GM21526 (cell line): ENCODE measurements around the gene ADCY3.

ENCODE experiments used
- ATAC-seq: cut with Tn5 transposase; IDR thresholded peaks from one replicate; pipeline ENCODE4 v1.9.1; 2021; ENCODE audit warnings: moderate library complexity; ENCODE audit not compliant: unreplicated experiment, low FRiP score

The ADCY3 gene

DNA sequence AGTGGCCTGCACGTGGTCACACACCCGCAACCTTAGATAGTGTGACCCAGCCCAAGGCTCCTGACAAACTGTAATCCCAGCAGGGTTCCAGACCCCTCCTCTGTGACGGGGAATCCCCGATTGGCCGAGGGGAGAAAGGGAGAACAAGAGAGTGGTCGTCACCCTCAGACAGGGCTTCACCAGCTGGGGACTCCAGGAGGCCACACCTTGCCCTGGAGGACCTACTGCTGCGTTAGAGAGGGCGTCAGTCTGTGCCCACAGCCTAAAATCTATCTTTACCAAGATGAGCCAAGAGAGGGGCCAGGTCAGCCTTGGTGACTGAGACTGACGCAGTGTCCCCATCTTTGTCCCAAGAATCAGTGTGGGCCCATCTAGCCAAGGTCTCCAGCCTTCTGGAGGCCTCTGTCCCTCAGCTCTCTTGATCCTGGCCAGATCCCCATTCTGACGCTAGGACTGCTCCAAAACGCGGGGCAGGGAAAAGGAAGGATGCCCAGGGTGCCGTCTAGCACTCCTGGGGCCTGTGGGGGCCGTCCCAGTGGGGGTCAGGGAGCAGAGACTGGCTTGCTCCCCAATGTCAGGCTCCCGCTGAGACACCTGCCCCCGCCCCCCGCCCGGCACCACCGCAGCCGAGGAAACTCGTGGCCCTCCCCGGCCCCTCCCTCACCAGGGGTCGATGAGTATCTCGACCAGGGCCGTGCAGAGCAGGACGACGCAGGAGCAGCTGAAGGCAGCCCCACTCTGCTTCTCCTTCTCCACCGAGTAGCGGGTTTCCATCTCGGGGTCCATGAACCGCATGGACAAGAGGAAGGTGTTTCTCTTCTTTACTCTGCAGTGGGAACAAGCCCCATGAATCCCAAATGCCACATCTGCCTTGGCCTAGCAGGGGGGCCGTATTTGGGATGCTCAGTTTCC lies 86.0 kb downstream of the ADCY3 start:
- no peak for ATAC-seq

DNA sequence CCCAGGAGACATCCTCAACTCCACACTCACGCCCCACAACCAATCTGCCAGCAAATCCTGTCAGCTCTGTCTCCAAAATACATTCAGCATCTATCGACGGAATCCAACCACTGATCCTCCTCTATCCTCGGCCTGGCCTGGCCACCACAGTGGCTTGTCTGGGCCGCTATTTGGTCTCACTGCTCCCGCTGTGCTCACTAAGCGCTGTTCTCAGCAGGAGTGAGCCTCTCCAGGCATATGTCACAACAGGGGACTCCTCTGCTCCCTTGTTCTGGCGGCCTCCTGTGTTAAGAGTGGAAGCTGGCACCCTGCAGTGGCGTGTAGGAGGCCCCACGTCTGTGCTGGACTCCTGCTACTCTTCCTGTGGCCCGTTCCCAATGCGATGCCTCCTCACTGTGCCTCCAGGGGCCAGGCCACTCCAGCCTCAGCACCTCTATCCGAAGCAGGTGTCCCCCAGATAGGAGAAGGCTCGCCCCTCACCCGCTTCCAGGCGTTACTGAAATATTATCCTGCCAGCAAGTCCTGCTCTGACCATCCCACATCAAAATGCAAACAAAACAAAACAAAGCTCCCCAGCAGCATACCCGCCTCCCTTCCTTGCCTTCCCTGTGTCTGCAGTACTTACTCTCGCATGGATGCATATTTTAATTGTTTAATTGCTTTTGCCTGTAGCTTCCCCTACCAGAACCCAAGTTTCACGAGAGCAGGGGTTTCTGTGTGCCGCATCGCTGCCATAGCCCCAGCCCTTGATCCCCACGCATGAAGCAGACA lies 86.9 kb downstream of the ADCY3 start:
- no peak for ATAC-seq

DNA sequence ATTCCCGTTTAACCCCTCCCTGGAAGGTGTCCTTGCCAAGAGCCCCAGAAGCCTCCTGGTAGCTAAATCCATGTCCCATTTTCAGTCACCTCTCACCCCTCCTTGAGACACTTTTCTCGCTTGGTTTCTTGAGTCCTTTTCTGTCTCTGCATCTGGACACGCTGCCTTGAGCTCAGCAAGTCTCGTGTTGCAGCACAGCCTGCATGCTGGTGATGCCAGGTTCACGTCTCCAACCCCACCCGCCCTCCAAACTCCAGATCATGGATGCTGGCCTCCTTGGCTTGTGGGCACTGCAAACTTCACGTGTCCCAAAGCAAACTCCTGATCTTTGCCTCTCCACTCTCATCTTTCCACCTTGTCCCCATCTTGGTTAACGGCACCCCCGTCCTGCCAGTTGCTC lies 87.5 kb downstream of the ADCY3 start:
- ATAC-seq: no peak

DNA sequence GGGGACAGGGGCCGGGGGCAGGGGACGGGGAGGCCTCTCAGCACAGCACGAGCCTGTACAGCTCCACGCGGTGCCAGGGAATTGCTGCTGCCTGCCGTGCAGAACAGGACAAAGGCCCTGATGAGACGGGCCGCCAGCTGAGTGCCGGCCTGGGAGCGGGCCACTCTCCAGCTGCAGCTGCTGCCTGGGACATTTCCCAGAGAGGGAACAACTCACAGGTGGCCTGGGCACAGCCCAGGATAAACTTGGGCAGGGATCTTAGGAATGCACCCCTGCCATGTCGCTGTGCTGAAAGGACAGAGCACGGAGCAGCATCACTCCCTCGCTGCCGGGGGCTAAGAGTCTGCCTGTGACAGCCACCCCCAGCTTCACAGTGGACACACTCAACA lies 88.0 kb downstream of the ADCY3 start:
- no peak for ATAC-seq

DNA sequence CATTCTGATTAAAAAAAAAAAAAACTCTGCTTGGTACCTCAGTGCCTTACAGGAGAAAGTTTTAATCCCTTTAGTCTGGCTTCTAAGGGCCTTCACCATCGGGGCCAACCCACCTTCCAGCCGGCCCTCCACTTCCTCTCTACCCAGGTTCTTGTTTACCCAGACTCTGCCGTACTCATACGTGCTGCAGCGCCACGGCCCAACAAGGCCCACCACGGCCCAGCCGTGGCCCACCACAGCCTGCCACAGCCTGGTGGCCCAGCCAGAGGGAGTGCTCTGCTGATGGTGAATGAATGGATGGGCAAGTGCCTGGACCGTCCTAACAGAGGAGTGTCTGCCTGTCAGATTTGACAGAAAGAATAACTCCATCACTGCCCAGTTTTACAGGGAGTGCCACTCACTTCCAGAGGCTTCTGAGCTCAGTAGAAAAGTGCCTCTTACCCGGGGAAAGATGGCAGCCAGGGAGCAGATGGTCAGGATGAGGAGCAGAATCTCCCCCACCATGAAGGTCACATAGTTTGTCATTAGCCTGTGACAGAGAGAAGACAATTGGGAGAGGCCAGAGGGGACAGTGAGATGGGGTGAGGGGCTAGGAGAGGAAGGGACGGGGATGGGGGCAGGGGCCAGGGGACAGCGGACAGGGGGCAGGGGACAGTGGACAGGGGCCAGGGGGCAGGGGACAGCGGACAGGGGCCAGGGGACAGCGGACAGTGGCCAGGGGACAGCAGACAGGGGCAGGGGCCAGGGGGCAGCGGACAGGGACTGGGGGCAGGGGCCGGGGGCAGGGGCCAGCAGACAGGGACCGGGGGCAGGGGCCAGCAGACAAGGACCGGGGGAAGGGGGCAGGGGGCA lies 88.6 kb downstream of the ADCY3 start:
- ATAC-seq: no peak

DNA sequence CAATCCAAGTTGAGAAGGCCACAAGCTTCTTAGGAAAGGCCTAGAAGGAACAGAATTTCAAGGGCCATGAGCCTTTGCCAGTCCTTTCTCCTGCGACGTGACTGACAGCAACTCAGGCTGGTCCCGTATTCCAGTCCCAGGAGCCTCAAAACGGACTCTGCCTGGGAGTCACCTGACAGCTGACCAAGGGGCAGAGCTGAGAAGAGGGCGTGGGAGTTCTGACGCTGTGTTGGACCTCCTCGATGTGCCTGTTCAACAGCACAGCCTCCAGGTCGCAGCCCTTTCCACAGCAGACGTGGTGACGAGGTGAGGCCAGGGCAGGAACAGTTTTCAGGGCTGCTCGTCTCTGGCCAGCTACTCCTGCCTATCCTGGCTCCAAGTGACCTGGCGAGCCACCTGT lies 89.3 kb downstream of the ADCY3 start:
- no peak for ATAC-seq

DNA sequence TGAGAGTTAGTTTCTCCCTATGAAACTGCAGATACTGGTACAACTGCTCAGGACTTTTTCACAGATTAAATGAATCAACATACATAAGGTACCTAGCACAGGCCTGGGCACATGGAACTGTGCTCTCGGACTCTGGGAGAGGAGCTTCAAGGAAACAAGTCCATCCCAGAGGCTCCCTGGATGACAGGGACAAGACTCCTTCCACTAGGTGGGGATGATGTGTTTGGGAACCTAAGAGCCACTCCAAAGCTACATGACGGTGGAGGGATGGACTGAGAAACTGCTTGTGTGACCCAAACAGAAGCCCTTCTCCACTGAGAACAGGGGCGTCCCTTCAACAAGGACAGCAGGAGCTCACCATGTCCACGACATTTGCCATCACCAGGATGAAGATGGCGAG lies 89.7 kb downstream of the ADCY3 start:
- ATAC-seq: no peak

DNA sequence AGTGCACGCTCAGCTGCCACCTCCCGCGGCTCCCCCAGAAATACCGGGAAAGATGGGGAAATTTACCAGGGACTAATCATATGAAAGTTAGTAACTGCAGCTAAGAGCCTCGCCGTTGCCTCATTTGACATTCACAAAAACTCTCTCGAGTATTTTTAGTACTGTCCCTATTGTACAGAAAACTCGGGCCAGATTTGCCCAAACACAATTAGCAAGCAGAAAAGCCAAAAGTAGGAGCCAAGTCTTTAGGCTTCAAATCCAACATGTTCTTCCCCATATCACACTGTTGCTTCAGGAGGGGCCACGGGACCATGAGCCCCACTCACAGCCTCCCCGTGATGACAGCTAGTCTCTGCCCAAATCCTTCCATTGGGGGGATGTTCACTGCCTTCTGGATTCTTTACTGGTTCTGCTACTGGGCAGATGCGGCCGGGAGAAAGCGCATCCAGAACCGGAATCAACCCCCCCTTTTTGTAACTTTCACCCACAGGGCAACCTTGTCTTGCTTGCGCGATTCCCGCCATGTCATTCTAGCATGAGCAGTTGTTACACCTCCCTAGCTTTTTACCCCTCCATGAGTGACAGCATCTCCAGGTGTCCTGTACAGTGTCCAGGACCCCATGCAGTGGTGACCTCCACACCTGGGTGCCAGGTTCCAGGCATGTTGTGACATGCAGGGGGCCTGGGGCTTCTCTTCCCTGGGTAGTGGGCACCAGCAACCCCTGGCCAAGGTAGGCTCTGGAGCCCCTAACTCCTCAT lies 91.6 kb downstream of the ADCY3 start:
- ATAC-seq: no peak

DNA sequence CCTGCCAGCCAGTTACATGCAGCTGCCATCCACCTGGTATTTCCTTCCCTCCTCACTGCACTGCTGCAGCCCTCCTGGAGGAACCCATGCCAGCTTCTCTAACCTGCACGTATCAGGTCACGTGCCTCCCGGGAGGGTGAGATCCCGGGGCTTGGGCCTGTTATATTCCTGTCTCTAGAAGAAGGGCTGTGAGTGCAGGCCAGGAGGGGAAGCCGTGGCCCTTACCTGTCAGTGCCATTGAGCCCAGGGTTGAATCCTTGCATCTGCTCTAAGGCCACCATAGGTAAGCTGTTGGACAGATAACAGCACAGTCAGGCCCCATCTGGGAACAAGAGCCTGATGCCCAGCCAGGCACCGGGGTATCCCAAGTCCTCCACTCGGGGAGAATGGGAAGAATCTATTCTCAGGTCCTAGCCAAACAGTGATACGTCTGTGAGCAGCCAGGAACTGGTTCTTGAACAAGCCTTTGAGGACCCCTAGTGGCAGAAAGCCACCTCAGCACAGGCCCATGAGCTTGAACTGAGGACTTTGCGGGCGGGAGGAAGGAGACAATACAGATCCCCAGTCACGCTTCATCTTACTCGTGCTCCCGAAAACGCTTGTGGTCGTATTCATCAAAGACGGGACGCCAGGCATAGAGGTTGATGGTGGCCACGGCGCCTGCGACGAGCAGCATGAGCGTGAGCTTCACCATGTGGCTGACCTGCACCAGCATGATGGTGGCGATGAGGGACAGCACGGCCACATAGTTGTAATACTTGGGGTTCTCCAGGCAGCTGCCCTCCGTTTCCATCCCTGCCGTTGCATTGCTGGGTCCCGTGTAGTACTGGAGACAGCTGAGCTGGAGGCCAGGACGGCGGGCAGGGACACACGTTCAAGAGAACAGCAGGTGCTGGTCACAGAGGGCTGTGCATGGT lies 92.5 kb downstream of the ADCY3 start:
- no peak for ATAC-seq

DNA sequence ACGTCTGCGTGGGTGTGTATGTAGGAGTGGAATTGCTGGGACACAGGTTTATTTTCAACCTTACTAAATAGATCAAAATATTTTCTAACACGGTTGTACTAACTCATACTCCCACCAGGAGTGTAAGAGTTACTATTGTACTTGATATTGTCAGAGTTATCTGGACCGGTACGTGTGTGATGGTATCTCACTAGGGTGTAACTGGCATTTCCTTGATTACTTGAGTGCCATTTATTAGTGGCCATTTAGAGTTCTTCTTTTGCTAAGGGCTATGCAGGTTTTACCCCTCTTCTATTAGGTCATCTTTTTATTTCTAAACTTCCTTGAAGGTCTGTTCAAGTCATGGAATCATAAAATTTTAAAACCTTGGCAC lies 93.3 kb downstream of the ADCY3 start:
- no peak for ATAC-seq

DNA sequence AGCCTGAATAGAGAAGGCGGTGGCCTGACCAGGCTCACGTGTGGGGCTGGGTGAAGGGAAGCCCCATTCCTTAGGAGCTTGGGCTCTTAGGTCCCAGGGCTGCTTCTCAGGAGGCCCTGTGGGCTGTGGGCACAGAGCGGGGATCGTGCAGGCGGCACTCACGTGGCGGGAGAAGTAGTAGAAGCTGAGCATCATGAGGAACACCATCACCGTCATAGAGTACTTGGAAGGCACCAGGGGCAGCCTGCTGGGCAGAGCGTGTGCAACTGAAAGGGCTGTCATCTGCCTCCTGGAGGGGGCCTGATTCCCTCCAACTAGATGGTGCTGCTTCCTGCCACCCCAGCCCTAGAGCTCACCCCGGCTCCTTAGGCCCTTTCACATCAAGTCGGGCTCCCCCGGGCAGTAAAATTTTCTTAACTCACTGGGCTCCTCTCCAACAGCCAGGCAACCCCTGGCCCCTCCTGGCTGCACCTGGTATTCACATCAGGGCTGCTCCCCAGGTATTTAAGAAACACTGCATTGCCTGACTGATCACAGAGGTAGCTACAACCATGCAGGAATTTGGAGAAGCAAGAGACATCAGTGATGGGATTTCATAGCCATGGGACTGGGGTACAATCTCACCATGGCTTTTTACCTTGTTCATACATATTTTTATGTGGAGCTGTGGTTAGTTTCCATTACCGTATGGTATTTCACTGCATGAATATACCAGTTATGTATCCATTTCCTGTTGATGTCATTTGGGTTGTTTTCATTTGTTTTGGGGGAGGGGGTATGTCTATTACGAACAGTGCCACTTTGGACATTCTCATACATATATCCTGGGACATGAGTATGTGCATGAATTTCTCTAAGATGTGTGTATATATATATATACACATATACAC lies 93.9 kb downstream of the ADCY3 start:
- no peak for ATAC-seq

DNA sequence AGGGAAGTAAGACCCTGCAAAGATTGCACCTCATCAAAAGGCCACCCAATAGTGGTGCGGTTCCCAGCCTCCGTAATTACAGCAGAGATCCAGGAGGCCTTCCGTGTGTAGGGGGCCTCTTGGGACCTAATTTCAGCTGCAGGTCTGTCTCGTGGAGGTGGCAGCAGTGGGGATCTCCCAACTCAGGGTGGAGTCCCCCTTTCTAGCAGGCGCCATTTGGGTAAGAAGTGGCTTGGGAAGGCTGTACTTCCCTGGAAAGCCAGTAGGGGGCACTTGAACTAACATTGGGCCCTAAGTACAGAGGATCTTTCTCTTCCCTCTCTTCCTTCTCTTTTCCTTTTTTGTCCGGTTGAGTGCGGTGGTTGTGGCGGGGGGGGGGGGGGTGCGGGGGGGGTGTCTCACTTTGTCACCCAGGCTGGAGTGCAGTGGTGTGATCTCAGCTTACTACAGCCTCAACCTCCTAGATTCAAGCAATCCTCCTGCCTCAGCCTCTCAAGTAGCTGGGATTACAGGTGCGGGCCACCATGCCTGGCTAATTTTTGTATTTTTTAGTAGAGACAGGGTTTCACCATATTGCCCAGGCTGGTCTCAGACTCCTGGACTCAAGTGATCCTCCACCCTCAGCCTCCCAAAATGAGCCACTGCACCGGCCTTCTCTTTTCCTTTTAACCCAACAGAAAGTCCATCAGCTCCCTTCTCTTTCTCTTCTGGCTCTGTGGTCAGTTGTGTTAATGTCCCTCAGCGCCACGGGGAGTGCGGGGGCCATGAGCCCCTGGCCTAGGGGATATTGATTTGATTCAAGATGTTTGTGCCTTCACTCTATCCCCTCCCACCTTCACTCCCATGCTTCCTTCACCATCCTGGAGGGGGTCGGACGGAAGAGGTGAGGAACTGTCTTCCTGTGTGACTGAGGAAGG lies 94.8 kb downstream of the ADCY3 start:
- ATAC-seq: no peak

DNA sequence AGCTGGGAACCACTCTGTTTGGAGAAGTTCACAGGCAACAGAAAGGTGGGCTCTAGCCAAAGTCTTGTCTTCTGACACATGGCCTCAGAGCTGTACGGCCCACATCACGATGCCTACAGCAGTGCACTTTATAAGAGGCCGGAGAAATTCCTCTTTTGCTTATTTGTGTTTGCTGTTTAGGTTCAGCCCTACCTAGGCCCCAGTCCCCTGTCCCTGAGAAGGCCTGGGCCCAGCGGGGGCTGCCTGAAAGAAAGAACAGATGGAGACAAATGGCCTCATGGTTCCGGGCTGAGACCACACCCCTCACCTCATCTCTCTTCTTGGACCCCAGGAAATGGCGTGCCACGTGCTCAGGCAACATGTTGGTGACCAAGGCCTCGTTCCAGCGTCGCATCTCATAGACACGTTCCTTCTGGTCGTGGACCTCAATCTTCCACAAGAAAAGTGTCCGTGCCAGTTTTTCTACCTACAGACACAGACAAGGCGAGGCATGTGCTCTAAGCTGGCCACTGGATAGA lies 95.9 kb downstream of the ADCY3 start:
- ATAC-seq: no peak

DNA sequence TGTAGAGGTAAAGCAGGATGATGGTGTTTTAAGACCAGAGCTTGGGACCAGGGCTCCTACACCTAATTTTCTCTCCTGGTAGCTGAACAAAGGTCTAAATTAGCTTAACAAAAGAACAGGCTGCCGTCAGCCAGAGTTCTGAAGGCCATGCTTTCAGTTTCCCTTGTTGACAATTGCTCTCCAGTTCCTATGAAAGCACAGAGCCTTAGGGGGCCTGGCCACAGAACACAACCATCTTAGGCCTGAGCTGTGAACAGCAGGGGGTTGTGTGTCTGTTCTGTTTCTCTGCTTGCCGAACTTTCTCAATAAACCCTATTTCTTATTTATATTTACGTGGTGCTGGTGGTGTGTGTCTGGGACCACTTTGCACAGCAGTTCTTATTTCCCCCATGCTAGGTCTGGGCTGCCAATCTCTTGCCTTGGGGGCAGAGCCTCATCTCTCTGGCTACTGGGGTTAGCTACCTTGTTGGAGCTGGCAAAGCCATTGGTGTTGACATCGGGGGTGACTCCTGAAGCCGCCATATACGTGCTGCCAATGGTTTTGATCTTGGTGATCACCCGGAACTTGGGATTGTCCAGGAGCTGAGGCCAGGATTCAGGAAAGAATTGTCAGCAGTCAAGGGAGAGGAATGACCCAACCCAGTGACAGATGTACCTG lies 97.9 kb downstream of the ADCY3 start:
- ATAC-seq: no peak

DNA sequence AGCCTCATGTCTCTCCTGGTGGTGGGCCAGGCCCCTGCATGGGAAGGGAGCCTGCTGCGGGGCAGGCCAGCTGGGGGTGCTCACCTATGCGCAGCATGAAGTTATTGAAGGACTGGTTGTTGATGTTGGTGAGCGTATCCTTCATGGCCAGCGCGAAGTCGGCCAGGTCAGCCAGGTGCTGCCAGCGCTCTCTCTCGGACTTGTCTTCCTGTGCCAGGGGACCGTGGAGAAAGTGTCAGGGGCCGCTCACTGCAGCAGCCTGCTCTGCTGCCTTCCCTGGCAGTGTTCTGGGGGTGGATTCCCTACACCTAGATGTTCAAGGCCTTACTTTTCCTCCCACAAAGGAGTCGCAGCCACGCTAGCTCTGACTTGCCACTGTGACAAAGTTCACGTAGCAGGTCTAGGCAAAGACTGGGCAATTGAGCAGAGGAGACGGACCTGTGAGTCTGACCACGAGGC lies 98.6 kb downstream of the ADCY3 start:
- no peak for ATAC-seq
